Measurements from ENCODE around the gene GJA3. TPM values are rescaled to one million over a fixed set of nuclear protein-coding genes. Genes with fewer than 3 reads are reported as not detected.

GJA3 gene
- total RNA-seq, 1 experiment from 2014 or later: 0.15 TPM

DNA sequence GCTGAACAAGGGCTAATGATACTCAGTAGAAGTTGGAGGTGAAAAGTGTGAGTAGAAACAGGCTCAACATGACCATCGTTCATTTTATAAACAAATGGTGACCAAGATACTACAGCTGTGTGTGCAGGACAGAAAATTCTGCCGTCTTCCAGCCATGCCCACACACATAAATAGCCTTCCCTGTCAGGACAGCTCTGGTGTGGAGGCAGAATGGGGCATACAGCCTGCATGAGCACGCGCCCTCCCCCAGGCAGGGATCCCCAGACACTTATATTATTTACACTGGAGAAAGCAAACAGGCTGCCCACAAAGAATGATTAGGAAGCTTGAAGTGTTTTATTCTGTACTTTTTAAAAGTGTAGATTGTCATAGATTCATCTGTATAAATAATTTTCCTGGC lies 20.4 kb downstream of the GJA3 start:
- CTCF ChIA-PET: no interaction called here

GRCh38 chr13:20137875-20138274 lies 23.0 kb downstream of the GJA3 start:
- Histone ChIP-seq H2AFZ (no peak overlapping the region), H3K9me3 (ENCODE audit: insufficient read depth, low read depth) (no peaks in the 10 kb centered on the region), H3F3A (ENCODE audit: insufficient read depth, low read depth) (no peaks in the 10 kb centered on the region), H3K4me3 (no peak overlapping the region), H3K4me2 (no peak overlapping the region), H4K20me1 (ENCODE audit: insufficient read depth) (no peaks in the 10 kb centered on the region), H3K27me3 (ENCODE audit: insufficient read depth, low read depth) (no peaks in the 10 kb centered on the region), H3K36me3 (ENCODE audit: low read depth) (no peaks in the 10 kb centered on the region), H3K9me2 (ENCODE audit: insufficient read depth) (no peaks in the 10 kb centered on the region), H3K27ac (no peak overlapping the region), H3K79me2 (ENCODE audit: low read depth) (no peaks in the 10 kb centered on the region), H3K4me1 (replicated peaks; ENCODE audit: insufficient read depth) (no peaks in the 10 kb centered on the region)
- no peak for DNase-seq
- BruUV-seq (replicated peaks): no TSS peak
- intact Hi-C loops (cut with micrococcal nuclease; ENCODE audit: unreplicated experiment): no loop called here
- TF ChIP-seq CTCF (conservative IDR thresholded peaks at IDR 0.05): no peak
- TF ChIP-seq EZH2 (IDR thresholded peaks at IDR 0.05; ENCODE audit: low read depth): no peak
- ChIA-PET POLR2A (ENCODE audit: unreplicated experiment) (no interaction called here), CTCF (no interaction called here)

More for the DNA sequence above, 20.4 kb downstream of the GJA3 start:
- Histone ChIP-seq H3K4me3 (no peak overlapping the region), H3K4me2 (no peak overlapping the region), H3K79me2 (ENCODE audit: low read depth) (no peaks in the 10 kb centered on the region), H3K27me3 (ENCODE audit: insufficient read depth, low read depth) (no peaks in the 10 kb centered on the region), H3F3A (ENCODE audit: insufficient read depth, low read depth) (no peaks in the 10 kb centered on the region), H3K9me2 (ENCODE audit: insufficient read depth) (no peaks in the 10 kb centered on the region), H3K36me3 (ENCODE audit: low read depth) (no peaks in the 10 kb centered on the region), H3K9me3 (ENCODE audit: insufficient read depth, low read depth) (no peaks in the 10 kb centered on the region), H3K27ac (no peak overlapping the region), H3K4me1 (replicated peaks; ENCODE audit: insufficient read depth) (no peaks in the 10 kb centered on the region), H2AFZ (no peak overlapping the region), H4K20me1 (ENCODE audit: insufficient read depth) (no peaks in the 10 kb centered on the region)
- no TSS peak for BruUV-seq (replicated peaks)
- POLR2A ChIA-PET (ENCODE audit: unreplicated experiment): no interaction called here
- intact Hi-C loops (cut with micrococcal nuclease; ENCODE audit: unreplicated experiment): no loop called here
- no peak for TF ChIP-seq EZH2 (IDR thresholded peaks at IDR 0.05; ENCODE audit: low read depth)
- no peak for TF ChIP-seq CTCF (conservative IDR thresholded peaks at IDR 0.05)
- DNase-seq: no peak

DNA sequence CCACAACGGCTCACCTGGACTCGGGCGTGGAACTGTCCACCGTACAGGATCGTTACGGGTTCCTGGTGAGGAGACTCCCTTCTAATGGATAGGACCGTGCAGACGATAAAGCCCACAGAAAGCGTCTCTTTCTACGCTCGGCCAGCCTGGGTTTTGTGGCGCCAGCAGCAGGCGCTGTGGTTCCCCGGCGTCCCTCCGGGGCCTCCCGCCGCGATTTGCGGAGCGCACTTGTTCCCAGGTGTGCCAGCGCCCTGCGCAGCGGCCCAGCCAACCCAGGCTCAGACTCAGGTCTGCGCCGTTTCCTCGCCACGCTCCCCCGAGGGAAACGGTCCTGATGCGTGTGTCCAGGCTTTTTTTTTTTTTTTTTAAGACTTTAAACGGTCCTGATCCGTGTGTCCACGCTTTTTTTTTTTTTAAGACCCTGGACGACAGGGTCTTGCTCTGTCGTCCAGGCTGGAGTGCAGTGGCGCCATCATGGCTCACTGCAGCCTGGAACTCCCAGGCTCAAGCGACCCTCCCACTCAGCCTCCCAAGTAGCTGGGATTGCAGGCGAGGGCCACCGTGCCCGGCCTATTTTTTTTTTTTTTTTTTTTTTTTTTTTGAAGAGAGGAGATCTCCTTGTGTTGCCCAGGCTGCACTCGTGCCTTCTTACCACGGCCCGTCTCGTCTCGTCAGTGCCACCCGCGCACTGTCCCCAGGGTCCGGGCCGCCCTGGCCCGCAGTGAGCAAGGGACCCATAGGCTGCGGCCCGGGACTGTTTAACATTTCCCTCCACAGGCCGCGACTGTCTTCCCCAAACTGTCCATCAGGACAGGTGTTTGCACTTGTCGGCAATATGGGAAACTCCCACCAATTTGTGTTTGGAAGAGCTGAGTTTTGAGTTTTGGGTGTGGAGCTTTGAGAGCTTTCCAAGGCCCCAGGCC lies 23.8 kb downstream of the GJA3 start:
- CTCF ChIA-PET: interaction anchor here (0.6 kb wide), 1 partner anchor 53 kb away, joined by 3 read pairs; no protein-coding TSS in a partner anchor
- H3K4me2 ChIP-seq: peak overlapping the region; percentile 63
- no peaks in the 10 kb centered on the region for H3K9me3 ChIP-seq (ENCODE audit: insufficient read depth, low read depth)
- POLR2A ChIA-PET (ENCODE audit: unreplicated experiment): no interaction called here
- H3K4me3 ChIP-seq: 0 out of 2 replicates have a peak overlapping the region, but pooled peaks have one; percentile 11
- TF ChIP-seq EZH2 (IDR thresholded peaks at IDR 0.05; ENCODE audit: low read depth): no peak
- TF ChIP-seq CTCF (conservative IDR thresholded peaks at IDR 0.05): no peak
- no peaks in the 10 kb centered on the region for H3K4me1 ChIP-seq (replicated peaks; ENCODE audit: insufficient read depth)
- H2AFZ ChIP-seq: peak overlapping the region; percentile 43
- H3F3A ChIP-seq (ENCODE audit: insufficient read depth, low read depth): no peaks in the 10 kb centered on the region
- no peaks in the 10 kb centered on the region for H3K27me3 ChIP-seq (ENCODE audit: insufficient read depth, low read depth)
- H3K9me2 ChIP-seq (ENCODE audit: insufficient read depth): no peaks in the 10 kb centered on the region
- peak in 1 of 2 experiments; percentile 32 for DNase-seq
- H4K20me1 ChIP-seq (ENCODE audit: insufficient read depth): no peaks in the 10 kb centered on the region
- no peaks in the 10 kb centered on the region for H3K36me3 ChIP-seq (ENCODE audit: low read depth)
- intact Hi-C loops (cut with micrococcal nuclease; ENCODE audit: unreplicated experiment): no loop called here
- no TSS peak for BruUV-seq (replicated peaks)
- H3K79me2 ChIP-seq (ENCODE audit: low read depth): no peaks in the 10 kb centered on the region
- no peak overlapping the region for H3K27ac ChIP-seq

Measured in PC-9 (cell line).